ENCODE results near the gene BNIP2. TPM values are rescaled to one million over a fixed set of nuclear protein-coding genes. Genes with fewer than 3 reads are reported as not detected.

BNIP2 gene
- total and polyA plus RNA-seq, 2 experiments from 2014 or later: 81.9 to 123 TPM

DNA sequence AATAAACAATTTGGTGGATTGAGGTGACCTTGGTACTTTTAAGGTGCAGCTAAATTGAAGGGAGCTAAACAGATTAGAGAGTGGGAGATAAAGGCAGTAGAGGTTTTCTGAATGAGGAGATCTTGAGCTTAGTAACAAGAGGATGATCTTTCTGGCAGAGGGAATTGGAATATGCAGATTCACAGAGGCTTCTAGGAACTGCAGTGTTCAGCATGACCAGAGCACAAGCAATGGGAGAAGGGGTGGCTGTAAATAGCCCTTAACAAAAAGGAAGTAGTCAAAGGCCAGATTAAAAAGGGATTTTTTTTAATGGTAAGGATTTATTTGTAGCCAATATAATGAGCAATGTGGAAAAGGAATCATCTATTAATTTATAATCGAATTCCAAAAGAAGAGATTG is 5.7 kb upstream of the BNIP2 start:
- in situ Hi-C loops (cut with MboI): no loop called here
- no peak overlapping the region for H3K9ac ChIP-seq
- H3F3A ChIP-seq (ENCODE audit: insufficient read depth): peaks cover 12% of the 10 kb centered on the region; the same call in 1 of the 2 replicates
- no peaks in the 10 kb centered on the region for H3K9me2 ChIP-seq (ENCODE audit: insufficient read depth)
- no peak overlapping the region for H2AFZ ChIP-seq
- no peaks in the 10 kb centered on the region for H3K9me3 ChIP-seq (ENCODE audit: low read depth)
- peaks cover under 1% of the 10 kb centered on the region for H3K4me1 ChIP-seq (ENCODE audit: insufficient read depth)
- H3K27ac ChIP-seq: no peak overlapping the region
- TF ChIP-seq EZH2phosphoT487 (IDR thresholded peaks at IDR 0.05; ENCODE audit: insufficient read depth, low read depth) (no peak), EZH2 (IDR thresholded peaks at IDR 0.05; ENCODE audit: insufficient read depth, poor library complexity, severe bottlenecking) (no peak)
- DNase-seq: no peak
- no peaks in the 10 kb centered on the region for H3K27me3 ChIP-seq (replicated peaks; ENCODE audit: insufficient read depth)
- H3K36me3 ChIP-seq (ENCODE audit: low read depth): no peaks in the 10 kb centered on the region
- no peaks in the 10 kb centered on the region for H3K79me2 ChIP-seq (ENCODE audit: insufficient read depth)
- 76 to 90% methylated on average over 1 of the region's 1 CpG for WGBS, 2 experiments (ENCODE audit: low coverage in 1 of 2, low lambda C conversion rate in 2 of 2, missing lambda C conversion rate in 2 of 2)
- H3K4me3 ChIP-seq: no peak overlapping the region
- no peaks in the 10 kb centered on the region for H4K20me1 ChIP-seq (ENCODE audit: insufficient read depth)
- no peak overlapping the region for H3K4me2 ChIP-seq (ENCODE audit: unreplicated experiment)

DNA sequence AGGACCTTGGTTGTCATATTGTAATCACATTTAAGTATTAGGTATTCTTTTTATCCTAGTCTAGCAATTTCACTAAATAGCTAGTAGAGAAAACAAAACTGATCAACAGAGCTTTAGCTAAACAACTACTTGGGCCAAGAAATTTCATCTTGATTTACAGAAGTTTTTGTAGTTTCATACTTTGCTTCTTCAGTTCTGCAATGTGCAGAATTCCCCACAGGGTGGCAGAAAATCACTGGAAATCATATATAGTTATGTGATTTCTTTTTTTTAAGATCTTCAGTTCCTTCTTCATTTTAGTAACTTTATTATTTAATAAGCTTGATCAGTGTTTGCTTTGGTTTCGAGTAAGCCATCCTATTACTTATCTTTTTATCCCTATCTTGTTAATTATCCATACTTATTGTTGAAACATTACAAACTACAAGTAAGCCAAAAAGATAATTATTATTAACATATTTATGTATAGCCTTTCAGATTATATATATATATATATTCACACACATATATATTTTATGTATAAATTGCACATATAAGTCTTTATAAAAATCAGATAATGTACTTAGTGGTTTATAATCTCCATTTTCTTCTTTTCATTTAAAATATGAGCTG is 2.2 kb upstream of the BNIP2 start:
- Histone ChIP-seq H3K4me3 (no peak overlapping the region), H3K9me3 (ENCODE audit: low read depth) (no peaks in the 10 kb centered on the region), H3K36me3 (ENCODE audit: low read depth) (0 out of 2 replicates have a peak, but pooled peaks cover 6% of the 10 kb centered on the region), H3K4me2 (ENCODE audit: unreplicated experiment) (no peak overlapping the region), H3K27ac (no peak overlapping the region), H2AFZ (no peak overlapping the region), H3K4me1 (ENCODE audit: insufficient read depth) (peaks cover 15% of the 10 kb centered on the region), H3K9me2 (ENCODE audit: insufficient read depth) (no peaks in the 10 kb centered on the region), H3K9ac (no peak overlapping the region), H4K20me1 (ENCODE audit: insufficient read depth) (no peaks in the 10 kb centered on the region; the same call in 1 of the 2 replicates), H3K79me2 (ENCODE audit: insufficient read depth) (peaks cover 27% of the 10 kb centered on the region), H3F3A (ENCODE audit: insufficient read depth) (peaks cover 36% of the 10 kb centered on the region), H3K27me3 (replicated peaks; ENCODE audit: insufficient read depth) (no peaks in the 10 kb centered on the region)
- no peak for TF ChIP-seq EZH2phosphoT487 (IDR thresholded peaks at IDR 0.05; ENCODE audit: insufficient read depth, low read depth)
- no peak for TF ChIP-seq EZH2 (IDR thresholded peaks at IDR 0.05; ENCODE audit: insufficient read depth, poor library complexity, severe bottlenecking)
- DNase-seq: peak; percentile 67
- 8 to 11% methylated on average over 1 of the region's 1 CpG for WGBS, 2 experiments (ENCODE audit: low coverage in 1 of 2, low lambda C conversion rate in 2 of 2, missing lambda C conversion rate in 2 of 2)
- in situ Hi-C loops (cut with MboI): no loop called here

DNA sequence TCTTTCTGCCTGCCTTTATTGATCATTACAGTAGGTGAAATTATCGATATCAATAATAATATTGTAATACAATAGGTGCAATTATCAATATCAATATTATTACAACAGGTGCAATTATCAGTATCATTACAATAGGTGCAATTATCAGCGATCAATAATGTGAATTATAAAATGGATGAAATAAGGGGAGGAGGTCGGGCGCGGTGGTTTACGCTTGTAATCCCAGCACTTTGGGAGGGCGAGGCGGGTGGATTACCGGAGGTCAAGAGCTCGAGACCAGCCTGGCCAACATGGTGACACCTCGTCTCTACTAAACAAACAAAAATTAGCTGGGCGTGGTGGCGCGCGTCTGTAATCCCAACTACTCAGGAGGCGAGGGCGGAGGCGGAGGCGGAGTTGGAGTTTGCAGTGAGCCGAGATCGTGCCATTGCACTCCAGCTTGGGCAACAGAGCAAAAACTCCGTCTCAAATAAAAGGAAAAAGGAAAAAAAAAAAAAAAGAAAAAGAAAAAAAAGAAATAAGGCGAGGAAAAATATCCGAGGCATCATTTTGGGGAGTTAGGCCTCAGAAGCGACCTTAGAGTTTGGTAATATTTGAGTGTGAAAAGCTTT is 611 bp upstream of the BNIP2 start:
- peaks cover 29% of the 10 kb centered on the region for H3K4me1 ChIP-seq (ENCODE audit: insufficient read depth)
- 2% methylated on average over 25 of the region's 25 CpGs for WGBS, 2 experiments (ENCODE audit: low coverage in 1 of 2, low lambda C conversion rate in 2 of 2, missing lambda C conversion rate in 2 of 2)
- peak overlapping the region; percentile 99 for H3K9ac ChIP-seq
- no peaks in the 10 kb centered on the region for H3K9me3 ChIP-seq (ENCODE audit: low read depth)
- peak; percentile 86 for DNase-seq
- in situ Hi-C loops (cut with MboI): no loop called here
- H3K79me2 ChIP-seq (ENCODE audit: insufficient read depth): peaks cover 43% of the 10 kb centered on the region
- peak overlapping the region; percentile 99 for H3K27ac ChIP-seq
- peaks cover 8% of the 10 kb centered on the region; the same call in 1 of the 2 replicates for H4K20me1 ChIP-seq (ENCODE audit: insufficient read depth)
- H3K4me2 ChIP-seq (ENCODE audit: unreplicated experiment): peak overlapping the region; percentile 96
- H3F3A ChIP-seq (ENCODE audit: insufficient read depth): peaks cover 50% of the 10 kb centered on the region
- H3K27me3 ChIP-seq (replicated peaks; ENCODE audit: insufficient read depth): no peaks in the 10 kb centered on the region
- TF ChIP-seq EZH2 (IDR thresholded peaks at IDR 0.05; ENCODE audit: insufficient read depth, poor library complexity, severe bottlenecking): no peak
- TF ChIP-seq EZH2phosphoT487 (IDR thresholded peaks at IDR 0.05; ENCODE audit: insufficient read depth, low read depth): no peak
- H2AFZ ChIP-seq: peak overlapping the region; percentile 95
- H3K4me3 ChIP-seq: peak overlapping the region; percentile 98
- H3K36me3 ChIP-seq (ENCODE audit: low read depth): 0 out of 2 replicates have a peak, but pooled peaks cover 6% of the 10 kb centered on the region
- no peaks in the 10 kb centered on the region for H3K9me2 ChIP-seq (ENCODE audit: insufficient read depth)

DNA sequence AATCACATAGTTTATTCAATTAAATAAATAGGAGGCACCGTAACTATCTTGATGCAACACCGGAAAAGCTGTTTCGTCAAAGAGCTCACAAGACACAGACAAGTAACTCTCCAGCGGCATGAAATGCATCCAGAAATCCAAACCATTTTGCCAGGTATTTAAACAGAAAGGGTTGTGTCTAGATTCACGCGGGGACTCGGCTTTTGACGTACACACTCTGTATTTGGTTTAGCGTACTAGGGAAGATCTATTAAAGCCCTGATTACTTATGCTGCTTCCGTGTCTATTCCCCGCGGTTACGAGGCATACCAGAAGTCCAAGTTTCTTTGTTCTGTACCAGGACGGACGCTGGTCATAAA is 718 bp downstream of the BNIP2 start:
- peak overlapping the region; percentile 98 for H3K4me3 ChIP-seq
- no peaks in the 10 kb centered on the region for H3K9me3 ChIP-seq (ENCODE audit: low read depth)
- H3K9ac ChIP-seq: peak overlapping the region; percentile 99
- 1% methylated on average over 15 of the region's 15 CpGs for WGBS, 2 experiments (ENCODE audit: low coverage in 1 of 2, low lambda C conversion rate in 2 of 2, missing lambda C conversion rate in 2 of 2)
- H3K27ac ChIP-seq: peak overlapping the region; percentile 99
- H3K4me2 ChIP-seq (ENCODE audit: unreplicated experiment): peak overlapping the region; percentile 98
- peaks cover 50% of the 10 kb centered on the region for H3F3A ChIP-seq (ENCODE audit: insufficient read depth)
- in situ Hi-C loops (cut with MboI): no loop called here
- TF ChIP-seq EZH2phosphoT487 (IDR thresholded peaks at IDR 0.05; ENCODE audit: insufficient read depth, low read depth) (no peak), EZH2 (IDR thresholded peaks at IDR 0.05; ENCODE audit: insufficient read depth, poor library complexity, severe bottlenecking) (no peak)
- H4K20me1 ChIP-seq (ENCODE audit: insufficient read depth): peaks cover 8% of the 10 kb centered on the region; the same call in 1 of the 2 replicates
- no peaks in the 10 kb centered on the region for H3K9me2 ChIP-seq (ENCODE audit: insufficient read depth)
- H3K4me1 ChIP-seq (ENCODE audit: insufficient read depth): peaks cover 29% of the 10 kb centered on the region
- peak overlapping the region; percentile 95 for H2AFZ ChIP-seq
- 0 out of 2 replicates have a peak, but pooled peaks cover 6% of the 10 kb centered on the region for H3K36me3 ChIP-seq (ENCODE audit: low read depth)
- peak; percentile 83 for DNase-seq
- no peaks in the 10 kb centered on the region for H3K27me3 ChIP-seq (replicated peaks; ENCODE audit: insufficient read depth)
- H3K79me2 ChIP-seq (ENCODE audit: insufficient read depth): peaks cover 56% of the 10 kb centered on the region

Data from GM23248 (cell line).